HG03469 (cell line): ENCODE results near the gene HERC2.

Experiments
- ATAC-seq: cut with Tn5 transposase; IDR thresholded peaks from one replicate; pipeline ENCODE4 v1.9.1; 2021; ENCODE audit warnings: mild to moderate bottlenecking, moderate library complexity, moderate number of reproducible peaks; ENCODE audit not compliant: unreplicated experiment

The HERC2 gene

DNA sequence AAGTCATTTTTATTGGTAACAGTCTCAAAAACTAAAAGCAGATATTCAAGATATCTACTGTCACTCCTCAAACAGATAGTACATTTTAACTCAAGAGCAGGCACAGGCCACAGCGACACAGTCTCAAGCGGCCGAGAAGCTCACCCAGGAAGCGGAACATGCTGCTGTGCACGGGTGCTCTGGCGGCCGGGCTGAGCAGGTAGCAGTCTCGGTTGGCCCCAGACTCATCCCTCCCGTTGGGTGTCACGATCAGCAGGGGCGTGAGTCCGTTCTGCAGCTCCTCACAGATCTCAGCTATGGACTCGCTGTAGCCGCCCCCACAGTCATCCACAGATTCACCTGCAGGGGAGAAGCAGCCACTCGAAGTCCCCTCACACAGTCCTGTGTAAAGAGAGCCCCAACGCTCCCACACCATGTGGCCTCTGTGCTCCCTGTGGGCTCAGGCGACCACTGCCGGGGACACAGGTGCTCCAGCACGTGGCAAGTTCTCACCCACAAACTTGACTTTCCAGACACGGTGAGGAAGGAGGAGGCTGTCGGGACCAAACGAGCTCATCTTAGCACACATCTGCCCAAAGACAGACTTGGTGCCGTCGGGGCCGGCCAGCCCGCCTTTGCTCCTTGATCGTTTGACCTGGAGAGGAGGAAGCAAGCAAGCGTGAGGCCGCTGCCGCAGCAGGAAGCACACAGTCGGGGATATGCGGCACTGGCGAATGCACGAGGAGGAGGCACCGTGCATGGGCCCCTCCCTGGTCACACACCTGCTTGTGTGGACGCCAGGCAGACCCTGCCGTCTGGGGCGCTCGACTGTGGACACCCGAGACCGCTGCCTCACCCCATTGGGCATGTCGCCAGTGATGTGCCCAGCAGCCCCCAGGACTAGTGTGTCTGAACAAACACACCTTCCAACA is 205.2 kb downstream of the HERC2 start:
- ATAC-seq, result no peak

GRCh38 chr15:28115871-28116270 is 206.1 kb downstream of the HERC2 start:
- ATAC-seq, result no peak

DNA sequence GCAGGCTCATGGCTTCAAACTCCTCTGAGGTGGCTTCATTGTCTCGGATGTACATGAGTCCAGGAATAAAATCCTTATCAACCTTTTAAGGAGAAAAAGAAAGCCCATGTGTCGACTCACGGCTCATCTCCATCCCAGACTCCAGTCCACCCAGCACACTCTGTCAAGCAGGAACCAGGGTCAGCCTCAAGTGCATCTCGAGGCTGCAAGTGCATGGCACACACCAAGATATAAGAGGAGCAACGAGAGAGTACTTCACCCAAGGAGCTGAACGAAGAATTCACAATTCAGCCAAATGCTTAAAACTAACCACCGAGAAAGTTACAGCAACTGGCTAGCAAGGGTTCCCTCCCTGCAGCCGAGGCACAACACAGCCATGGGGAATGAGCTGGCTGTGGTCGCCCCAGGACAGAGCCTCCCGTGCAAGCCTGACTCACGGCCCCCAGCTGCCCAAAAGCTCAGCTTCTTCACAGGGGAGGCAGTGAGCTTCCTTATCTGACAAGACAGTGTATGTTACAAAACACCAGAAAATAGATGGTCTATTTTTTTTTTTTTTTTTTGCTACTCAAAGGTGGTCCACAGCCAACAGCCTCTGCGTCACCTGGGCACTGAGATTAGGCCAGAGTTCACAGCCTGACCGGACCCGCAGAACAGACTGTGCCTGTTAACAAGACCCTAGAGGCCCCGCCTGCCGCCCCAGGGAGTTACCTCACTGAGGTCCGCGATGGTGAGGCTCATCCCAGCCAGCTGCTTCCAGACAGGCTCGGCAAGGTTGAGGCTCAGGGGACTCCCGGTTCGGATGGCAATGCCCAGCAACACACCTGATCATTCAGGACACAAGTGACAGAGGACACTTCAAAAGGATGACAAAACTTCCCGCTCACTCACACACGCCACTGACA is 207.0 kb downstream of the HERC2 start:
- ATAC-seq, result no peak

- no peak for ATAC-seq
These were observed 207.9 kb downstream of the HERC2 start for GRCh38 chr15:28114114-28114455.

- ATAC-seq, result no peak
These were observed 208.4 kb downstream of the HERC2 start for GRCh38 chr15:28113394-28114113.

- no peak for ATAC-seq
These were observed 209.0 kb downstream of the HERC2 start for GRCh38 chr15:28112962-28113361.

- ATAC-seq, result no peak
These were observed 209.7 kb downstream of the HERC2 start for GRCh38 chr15:28112101-28112760.

- ATAC-seq, result no peak
These were observed 210.4 kb downstream of the HERC2 start for GRCh38 chr15:28111543-28111942.

GRCh38 chr15:28110481-28110881 is 211.5 kb downstream of the HERC2 start:
- ATAC-seq, result no peak

GRCh38 chr15:28109626-28110455 is 212.1 kb downstream of the HERC2 start:
- no peak for ATAC-seq

DNA sequence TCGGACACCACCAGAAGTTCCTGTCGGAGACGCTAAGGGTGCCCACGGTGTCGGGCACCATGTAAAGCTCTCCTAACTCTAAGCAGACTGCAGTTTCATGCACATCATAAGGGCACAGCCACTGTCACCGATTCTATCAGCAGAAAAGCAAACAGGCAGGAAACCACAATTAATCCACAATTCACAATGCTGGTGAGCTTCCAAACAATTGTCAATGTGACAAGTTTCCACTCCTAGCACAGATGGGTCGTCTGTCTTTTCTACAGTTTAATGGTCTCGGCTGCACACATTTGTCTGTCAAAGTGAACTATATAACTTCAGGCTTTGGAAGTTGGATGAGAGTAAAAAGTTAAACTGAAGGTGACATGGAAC is 214.1 kb downstream of the HERC2 start:
- ATAC-seq, result no peak

DNA sequence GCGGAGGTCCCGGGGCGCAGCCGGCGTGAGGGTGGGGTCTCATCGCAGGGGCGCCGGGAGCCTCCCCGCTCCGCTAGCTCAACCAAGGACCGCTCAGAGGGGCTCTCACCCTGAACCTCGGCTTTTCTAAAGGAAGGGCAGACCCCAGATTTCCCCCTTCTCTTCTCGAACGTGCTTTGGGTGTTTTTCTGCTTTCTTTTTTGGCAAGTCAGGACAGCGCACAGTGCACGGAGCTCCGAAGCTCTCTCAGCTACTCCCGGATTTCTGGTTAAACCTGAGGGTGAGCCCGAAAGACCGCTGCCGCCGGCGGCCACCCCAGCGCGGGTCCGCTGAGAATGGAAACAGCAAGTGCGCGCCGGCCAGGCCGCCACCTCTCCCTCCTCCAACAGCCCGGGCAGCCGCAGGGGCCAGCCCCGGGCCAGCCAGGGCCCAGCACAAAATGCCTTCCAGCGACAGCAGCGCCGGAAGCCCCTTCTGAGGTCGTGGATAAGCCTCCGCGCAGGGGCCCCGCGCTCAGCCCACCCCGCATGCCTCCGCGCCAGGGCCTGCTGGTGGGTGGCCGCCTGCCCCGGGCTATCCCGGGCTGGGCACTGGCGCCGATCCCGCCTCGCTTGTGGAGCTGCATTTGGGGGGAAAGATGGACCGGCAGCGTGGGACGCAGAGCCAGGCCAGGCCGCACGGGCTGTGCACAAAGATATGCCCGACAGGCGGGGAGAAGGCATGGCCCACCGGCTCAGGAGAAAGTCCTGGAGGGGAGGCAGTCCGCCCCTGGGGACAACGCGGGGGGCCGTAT is 214.7 kb downstream of the HERC2 start:
- no peak for ATAC-seq

DNA sequence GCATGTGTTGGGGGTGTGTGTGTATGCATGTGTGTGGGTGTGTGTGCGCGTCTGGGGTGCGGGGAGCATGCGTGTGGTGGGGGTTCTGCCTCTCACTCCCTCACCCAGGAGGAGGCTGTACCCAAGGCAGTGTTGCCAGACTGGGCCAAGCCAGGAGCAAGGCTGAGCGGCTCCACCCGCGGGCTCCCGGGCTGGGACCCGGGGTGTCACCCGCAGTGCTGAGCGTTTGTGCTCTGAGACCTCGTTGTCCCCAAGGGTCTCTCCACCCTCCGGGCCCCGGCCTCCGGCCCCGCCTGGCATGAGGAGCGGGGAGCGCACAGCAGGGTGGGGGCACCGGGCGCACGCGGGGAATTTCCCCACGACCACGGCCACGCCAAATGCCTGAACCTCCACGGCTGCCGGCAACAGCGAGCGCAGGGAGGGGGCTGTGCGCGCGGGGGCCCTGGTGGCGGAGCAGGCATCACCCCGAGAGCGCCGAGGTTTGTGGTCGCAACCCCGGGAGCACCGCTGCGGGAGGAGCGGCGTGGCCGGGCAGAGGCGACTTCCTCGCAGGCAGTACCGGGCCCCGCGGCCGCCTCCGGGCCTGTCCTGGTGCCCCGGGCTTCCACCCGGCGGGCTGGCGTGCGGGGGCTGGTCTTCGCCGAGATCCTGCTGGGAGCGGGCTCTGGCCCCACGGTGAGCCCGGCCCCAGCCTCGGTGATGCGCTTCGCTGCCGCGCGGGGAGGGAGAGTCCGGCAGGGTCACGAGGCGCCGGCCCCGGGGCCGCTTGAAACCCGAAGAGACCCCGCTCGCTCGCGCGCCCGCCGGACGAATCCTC is 215.5 kb downstream of the HERC2 start:
- ATAC-seq, result no peak

DNA sequence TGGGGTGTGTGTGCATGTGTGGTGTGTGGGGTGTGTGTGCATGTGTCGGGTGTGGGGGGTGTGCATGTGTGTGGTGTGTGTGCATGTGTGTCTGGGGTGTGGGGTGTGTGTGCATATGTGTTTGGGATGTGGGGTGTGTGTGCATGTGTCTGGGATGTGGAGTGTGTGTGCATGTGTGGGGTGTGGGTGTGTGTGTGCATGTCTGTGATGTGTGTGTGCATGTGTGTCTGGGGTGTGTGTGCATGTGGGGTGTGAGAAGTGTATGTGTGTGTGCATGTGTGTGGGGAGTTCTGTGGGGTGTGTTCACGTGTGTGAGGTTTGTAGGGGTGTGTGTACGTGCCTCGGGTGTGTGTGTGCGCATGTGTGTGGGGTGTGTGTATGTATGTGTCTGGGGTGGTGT is 216.2 kb downstream of the HERC2 start:
- no peak for ATAC-seq

- ATAC-seq, result no peak
These were observed 216.7 kb downstream of the HERC2 start for GRCh38 chr15:28105224-28105791.

DNA sequence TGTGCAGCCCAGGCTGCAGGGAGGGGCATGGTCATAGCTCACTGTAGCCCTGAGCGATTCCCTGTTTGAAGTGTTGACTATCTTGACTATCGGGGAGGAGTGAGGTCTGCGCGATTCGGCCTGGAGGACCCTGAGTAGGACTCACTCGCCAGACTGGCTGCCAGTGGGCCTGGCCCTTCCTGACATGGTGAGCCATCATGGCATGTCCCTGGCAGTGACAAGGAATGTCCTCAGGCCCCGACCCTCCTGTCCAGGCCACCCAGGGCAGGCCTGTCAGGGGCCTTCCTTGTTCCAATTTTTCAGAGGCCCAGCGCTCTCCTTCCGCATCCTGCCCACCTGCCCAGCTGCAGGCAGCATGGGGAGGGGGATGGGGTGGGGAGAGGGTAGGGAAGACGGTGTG is 217.7 kb downstream of the HERC2 start:
- ATAC-seq, result no peak

DNA sequence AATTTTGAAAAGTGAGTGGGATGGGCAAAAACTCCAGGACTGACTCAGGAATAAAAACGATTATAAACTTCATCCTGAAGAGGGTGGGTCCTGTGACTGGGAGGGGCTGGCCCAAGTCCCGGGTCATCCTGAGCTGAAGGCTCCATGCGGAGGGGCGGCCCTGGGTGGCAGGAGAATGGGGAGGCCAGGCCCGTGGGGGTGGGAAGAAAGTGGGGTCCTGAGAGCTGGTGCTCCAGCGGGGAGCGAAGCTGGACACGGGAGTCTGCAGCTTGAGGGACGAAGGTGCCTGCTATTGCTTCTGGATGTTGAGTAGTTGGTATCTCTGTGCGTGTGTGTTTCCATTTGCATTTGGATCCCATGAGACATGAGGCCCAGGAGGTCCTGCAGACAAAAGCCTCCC is 218.1 kb downstream of the HERC2 start:
- ATAC-seq, result no peak

DNA sequence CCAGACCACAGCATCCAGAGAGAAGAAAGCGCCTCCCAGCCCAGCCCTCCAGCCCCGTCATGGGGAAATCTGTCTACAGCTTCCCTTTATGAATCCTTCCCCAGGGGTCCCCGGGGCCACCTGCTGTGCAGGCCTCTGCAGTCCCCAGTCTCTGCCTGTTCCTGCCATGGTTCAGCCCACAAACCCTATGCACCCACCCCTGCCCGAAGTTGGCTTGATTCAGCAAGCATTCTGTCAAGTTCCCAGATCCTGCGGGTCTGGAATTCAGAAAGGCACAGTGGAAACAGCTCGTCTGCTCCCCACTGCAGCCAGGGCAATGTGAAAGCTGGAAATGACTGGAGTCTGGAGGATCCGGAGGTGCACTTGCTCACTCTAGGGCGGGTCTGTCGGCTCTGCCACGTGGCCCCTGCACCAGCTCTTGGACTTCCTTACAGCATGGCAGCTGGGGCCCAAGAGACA is 220.0 kb downstream of the HERC2 start:
- no peak for ATAC-seq
